Tibial nerve (tissue), 4 donors: ENCODE results near the gene MIEF1. TPM values are rescaled to one million over a fixed set of nuclear protein-coding genes. Genes with fewer than 3 reads are reported as not detected.
A peak's percentile ranks its signal among the peaks of the same experiment; 100 is the strongest.

ENCODE experiments used
- DNase-seq, 2 donors: peaks; one replicate each; pipeline ENCODE4 v3.0.0-alpha.2; 2019; ENCODE audit warnings: low spot score in 2 of 2
- H3K27ac ChIP-seq, 4 donors: fragments of 200-600 bp; sonication (generic) in 3 of 4; one replicate each; pipeline ENCODE4 v1.5.1; 2017 to 2019; ENCODE audit warnings: mild to moderate bottlenecking in 1 of 4
- H3K27me3 ChIP-seq, 2 donors: fragments of 200-600 bp; sonication (generic) in 1 of 2; one replicate each; pipeline versions ENCODE4 v1.5.1 to v1.6.0; 2017 to 2019
- H3K36me3 ChIP-seq, 3 donors: fragments of 200-600 bp; sonication (generic); one replicate each; pipeline ENCODE4 v1.5.1; 2018 to 2019
- H3K4me1 ChIP-seq, 4 donors: fragments of 200-600 bp; sonication (generic) in 3 of 4; one replicate each; pipeline ENCODE4 v1.5.1; 2017 to 2019
- H3K4me3 ChIP-seq, 4 donors: fragments of 200-600 bp; sonication (generic) in 3 of 4; one replicate each; pipeline ENCODE4 v1.5.1; 2017 to 2019; ENCODE audit warnings: mild to moderate bottlenecking in 1 of 4, moderate library complexity in 1 of 4
- H3K9me3 ChIP-seq, 4 donors: fragments of 200-600 bp; sonication (generic) in 3 of 4; one replicate each; pipeline ENCODE4 v1.5.1; 2017 to 2019
- EP300 ChIP-seq, 2 donors: sonication (generic); formaldehyde crosslinking; IDR thresholded peaks; one replicate each; pipeline ENCODE4 v1.6.1; 2017; ENCODE audit warnings: antibody characterized with exemption in 2 of 2, mild to moderate bottlenecking in 1 of 2
- POLR2A ChIP-seq, 2 donors: fragments of 450-650 bp; IDR thresholded peaks; one replicate each; pipeline ENCODE4 v1.6.1; 2017; ENCODE audit warnings: antibody characterized with exemption in 2 of 2, mild to moderate bottlenecking in 2 of 2, moderate library complexity in 2 of 2
- WGBS, 2 donors: methylation state at CpG; one replicate each; pipeline ENCODE4 v1.1.5; 2018; 5-methylcytosine and 5-hydroxymethylcytosine counted together
- total RNA-seq, 4 donors: library from RNA; depleted of rRNA; stranded (reverse); fragments of >200 nt; gene quantifications; one replicate each; pipeline ENCODE4 v1.1.0, GENCODE V29; 2016
- TF ChIP-seq, protein P1 (sequence below), 5 experiments: fragments of 200-600 bp in 3 of 5; fragments of 450-650 bp in 2 of 5; sonication (generic) in 3 of 5; IDR thresholded peaks; one replicate each; pipeline ENCODE4 v1.5.1; 2016 to 2019; ENCODE audit warnings: antibody characterized with exemption in 5 of 5, mild to moderate bottlenecking in 3 of 5, moderate library complexity in 2 of 5

The MIEF1 gene
- total RNA-seq, 4 donors from 2014 or later, result 18.0 to 38.2 (median 26.9) TPM

DNA sequence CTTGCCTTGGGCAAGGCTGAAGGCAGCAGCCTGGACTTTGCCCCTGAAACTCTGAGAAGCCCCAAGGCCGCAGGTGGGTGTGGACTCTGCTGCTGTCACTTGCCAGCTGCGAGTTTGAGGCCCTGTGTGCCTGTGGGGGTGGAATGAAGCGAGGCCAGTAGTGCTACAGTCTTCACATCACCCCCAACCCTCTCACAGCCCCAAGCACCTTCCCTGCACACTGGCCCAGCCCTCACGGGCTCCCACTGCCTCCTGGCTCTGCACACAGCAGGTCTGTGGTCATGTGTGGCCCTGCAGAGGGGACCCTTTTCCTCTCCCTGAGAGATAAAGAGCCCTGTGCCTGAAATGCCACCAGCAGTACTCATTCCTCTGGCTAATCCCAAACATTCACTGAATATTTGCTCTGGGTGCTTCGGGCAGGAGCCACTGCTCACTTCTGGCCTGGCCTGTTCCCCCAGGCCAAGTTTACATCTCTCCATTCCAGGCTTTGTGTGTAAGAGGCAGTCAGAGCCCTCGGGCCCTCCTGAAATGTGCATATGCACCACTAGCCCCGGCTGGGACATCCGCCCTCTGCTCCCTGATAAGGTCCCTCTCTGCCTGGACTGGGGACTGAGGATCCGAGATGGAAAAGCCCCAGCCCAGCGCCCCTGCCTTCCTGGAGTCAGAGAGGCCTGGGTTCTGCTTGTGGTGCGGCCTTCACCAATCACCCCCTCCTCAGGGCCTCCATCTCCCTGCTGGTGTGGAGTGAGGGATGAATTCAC, 27.6 kb upstream of the MIEF1 start:
- WGBS, 2 donors, result 40% methylated on average over 11 of the region's 11 CpGs
- H3K27ac ChIP-seq, result peak overlapping the region in 3 of 4 donors; percentile 80 to 95 (median 95)
- DNase-seq, result no peak
- H3K36me3 ChIP-seq, result peaks cover 0 to 9% (median 6%) of the 10 kb centered on the region in 3 donors
- H3K9me3 ChIP-seq, result no peaks in the 10 kb centered on the region
- H3K4me3 ChIP-seq, result no peak overlapping the region
- H3K4me1 ChIP-seq, result peaks cover 0 to 99% (median 57%) of the 10 kb centered on the region in 4 donors
- TF ChIP-seq EP300 (IDR thresholded peaks at IDR 0.05), result no peak
- TF ChIP-seq POLR2A (IDR thresholded peaks at IDR 0.05), result no peak
- TF ChIP-seq, protein P1, sequence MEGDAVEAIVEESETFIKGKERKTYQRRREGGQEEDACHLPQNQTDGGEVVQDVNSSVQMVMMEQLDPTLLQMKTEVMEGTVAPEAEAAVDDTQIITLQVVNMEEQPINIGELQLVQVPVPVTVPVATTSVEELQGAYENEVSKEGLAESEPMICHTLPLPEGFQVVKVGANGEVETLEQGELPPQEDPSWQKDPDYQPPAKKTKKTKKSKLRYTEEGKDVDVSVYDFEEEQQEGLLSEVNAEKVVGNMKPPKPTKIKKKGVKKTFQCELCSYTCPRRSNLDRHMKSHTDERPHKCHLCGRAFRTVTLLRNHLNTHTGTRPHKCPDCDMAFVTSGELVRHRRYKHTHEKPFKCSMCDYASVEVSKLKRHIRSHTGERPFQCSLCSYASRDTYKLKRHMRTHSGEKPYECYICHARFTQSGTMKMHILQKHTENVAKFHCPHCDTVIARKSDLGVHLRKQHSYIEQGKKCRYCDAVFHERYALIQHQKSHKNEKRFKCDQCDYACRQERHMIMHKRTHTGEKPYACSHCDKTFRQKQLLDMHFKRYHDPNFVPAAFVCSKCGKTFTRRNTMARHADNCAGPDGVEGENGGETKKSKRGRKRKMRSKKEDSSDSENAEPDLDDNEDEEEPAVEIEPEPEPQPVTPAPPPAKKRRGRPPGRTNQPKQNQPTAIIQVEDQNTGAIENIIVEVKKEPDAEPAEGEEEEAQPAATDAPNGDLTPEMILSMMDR (IDR thresholded peaks at IDR 0.05), result no peak
- H3K27me3 ChIP-seq, result no peaks in the 10 kb centered on the region

DNA sequence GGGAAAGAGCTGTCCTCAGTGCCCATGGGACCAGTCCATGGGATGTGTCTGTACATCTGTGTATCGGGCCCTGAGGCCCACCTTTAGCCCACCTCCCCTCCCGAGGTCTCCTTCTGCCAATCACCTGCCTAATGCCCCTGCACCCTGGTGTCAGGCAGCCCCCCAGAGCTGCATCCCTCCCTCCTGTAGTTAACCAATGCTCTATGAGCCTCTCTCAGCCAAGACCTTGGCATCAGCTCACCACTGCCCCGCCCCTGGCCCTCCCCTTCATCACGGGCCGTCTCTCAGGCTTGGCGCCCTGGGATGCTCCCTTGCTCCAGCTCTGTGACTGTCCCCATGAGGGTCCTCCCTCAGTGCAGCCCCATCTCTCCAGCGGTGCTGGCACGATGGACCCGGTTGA, 26.8 kb upstream of the MIEF1 start:
- H3K27ac ChIP-seq, result peak overlapping the region in 3 of 4 donors; percentile 29 to 95 (median 95)
- peaks cover 0 to 99% (median 51%) of the 10 kb centered on the region in 4 donors for H3K4me1 ChIP-seq
- TF ChIP-seq, protein P1 (IDR thresholded peaks at IDR 0.05), result no peak
- TF ChIP-seq EP300 (IDR thresholded peaks at IDR 0.05) (no peak), POLR2A (IDR thresholded peaks at IDR 0.05) (no peak)

DNA sequence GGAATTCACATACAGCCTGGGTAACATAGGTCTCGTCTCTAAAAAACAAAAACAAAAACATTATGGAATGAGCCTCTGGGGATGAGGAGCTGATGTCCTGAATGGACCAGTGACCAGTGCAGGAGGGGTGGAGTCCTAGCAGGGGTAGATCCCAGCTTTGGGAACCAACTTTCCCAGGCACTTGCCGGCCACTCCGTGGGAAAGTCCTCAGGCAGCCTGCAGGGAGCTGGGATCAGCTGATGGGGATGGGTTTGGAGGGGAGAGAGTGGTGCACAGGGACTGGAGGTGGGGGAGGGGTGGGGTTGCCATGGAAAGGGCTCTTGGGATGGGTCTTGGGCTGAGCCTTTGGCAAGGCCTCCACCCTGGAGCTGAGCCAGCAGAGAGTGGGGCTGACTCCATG, 26.2 kb upstream of the MIEF1 start:
- WGBS, 2 donors, result 39% methylated on average over 2 to 3 of the region's 3 CpGs
- no peaks in the 10 kb centered on the region for H3K9me3 ChIP-seq
- H3K4me3 ChIP-seq, result no peak overlapping the region
- peaks cover 0 to 9% (median 6%) of the 10 kb centered on the region in 3 donors for H3K36me3 ChIP-seq
- peaks cover 0 to 97% (median 46%) of the 10 kb centered on the region in 4 donors for H3K4me1 ChIP-seq
- TF ChIP-seq, protein P1 (IDR thresholded peaks at IDR 0.05), result no peak
- no peak for TF ChIP-seq POLR2A (IDR thresholded peaks at IDR 0.05)
- no peak for TF ChIP-seq EP300 (IDR thresholded peaks at IDR 0.05)
- no peak for DNase-seq
- no peaks in the 10 kb centered on the region for H3K27me3 ChIP-seq
- peak overlapping the region in 2 of 4 donors; percentile 95 for H3K27ac ChIP-seq

More for the DNA sequence above, 26.8 kb upstream of the MIEF1 start:
- WGBS, 2 donors, result 49 to 57% methylated on average over 9 of the region's 9 CpGs
- peaks cover 0 to 9% (median 6%) of the 10 kb centered on the region in 3 donors for H3K36me3 ChIP-seq
- no peak overlapping the region for H3K4me3 ChIP-seq
- DNase-seq, result no peak
- no peaks in the 10 kb centered on the region for H3K9me3 ChIP-seq
- H3K27me3 ChIP-seq, result no peaks in the 10 kb centered on the region

DNA sequence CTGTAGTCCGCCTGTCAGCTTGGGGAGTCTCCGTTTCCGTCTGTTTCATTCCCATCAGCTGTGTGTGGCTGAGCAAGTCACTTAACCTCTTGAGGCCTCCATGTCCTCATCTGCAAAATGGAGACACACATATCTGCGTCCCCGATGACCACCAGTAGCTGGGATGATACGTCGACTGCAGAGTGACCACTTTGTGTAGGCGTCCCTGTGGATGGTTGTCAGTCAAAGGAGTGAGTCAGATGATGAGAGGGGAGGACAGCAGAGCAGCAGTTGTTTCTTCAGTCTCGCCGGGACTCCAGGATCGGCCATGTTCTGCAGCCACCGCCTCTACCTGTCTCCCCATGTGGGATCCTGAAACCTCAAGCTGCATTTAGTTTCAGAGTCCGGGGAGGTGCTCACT, 25.4 kb upstream of the MIEF1 start:
- Histone ChIP-seq H3K36me3 (peaks cover 0 to 9% (median 6%) of the 10 kb centered on the region in 3 donors), H3K4me3 (no peak overlapping the region), H3K4me1 (peaks cover 0 to 89% (median 38%) of the 10 kb centered on the region in 4 donors), H3K27ac (peak overlapping the region in 2 of 4 donors; percentile 19 to 95), H3K9me3 (no peaks in the 10 kb centered on the region), H3K27me3 (no peaks in the 10 kb centered on the region)
- 78 to 80% methylated on average over 13 of the region's 13 CpGs for WGBS, 2 donors
- DNase-seq, result no peak
- TF ChIP-seq, protein P1 (IDR thresholded peaks at IDR 0.05), result no peak
- TF ChIP-seq EP300 (IDR thresholded peaks at IDR 0.05), result no peak
- TF ChIP-seq POLR2A (IDR thresholded peaks at IDR 0.05), result no peak

DNA sequence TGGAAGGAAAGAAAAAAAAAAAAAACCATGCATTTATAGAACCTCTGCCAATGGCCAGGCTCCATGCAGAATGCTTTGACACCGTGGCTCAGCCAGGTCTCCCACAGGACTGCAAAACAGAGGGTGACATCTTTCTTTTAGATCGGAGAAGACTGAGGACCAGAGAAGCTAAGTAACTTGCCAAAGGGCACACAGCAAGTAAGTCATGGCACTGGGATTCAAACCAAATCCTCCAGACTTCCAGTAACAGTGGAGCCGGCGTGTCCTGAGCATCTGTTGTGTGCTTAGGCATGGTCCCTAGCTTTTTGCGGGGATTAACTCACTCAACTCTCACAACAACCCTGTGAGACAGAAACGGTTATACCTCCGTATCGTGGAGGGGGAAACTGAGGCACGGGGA, 24.5 kb upstream of the MIEF1 start:
- WGBS, 2 donors, result 87 to 90% methylated on average over 9 of the region's 9 CpGs
- no peaks in the 10 kb centered on the region for H3K27me3 ChIP-seq

More for the DNA sequence above, 24.5 kb upstream of the MIEF1 start:
- Histone ChIP-seq H3K27ac (peak overlapping the region in 1 of 4 donors; percentile 95), H3K36me3 (peaks cover 0 to 10% (median 6%) of the 10 kb centered on the region in 3 donors), H3K4me1 (peaks cover 0 to 80% (median 30%) of the 10 kb centered on the region in 4 donors), H3K9me3 (no peaks in the 10 kb centered on the region), H3K4me3 (no peak overlapping the region)
- no peak for DNase-seq
- TF ChIP-seq, protein P1 (IDR thresholded peaks at IDR 0.05), result no peak
- TF ChIP-seq POLR2A (IDR thresholded peaks at IDR 0.05) (no peak), EP300 (IDR thresholded peaks at IDR 0.05) (no peak)
